Tibial artery (tissue), 4 donors: Measurements from ENCODE around the gene APOC1.

Experiments used
- DNase-seq, 2 donors: peaks; one replicate each; pipeline ENCODE4 v3.0.0-alpha.2; 2019
- H3K27ac ChIP-seq, 2 donors: fragments of 200-600 bp; sonication (generic) in 1 of 2; 1 replicate in 1 of 2; 2 replicates in 1 of 2; pipeline ENCODE4 v1.5.1; 2018 to 2019; ENCODE audit warnings: mild to moderate bottlenecking in 1 of 2
- H3K27me3 ChIP-seq, 2 donors: fragments of 200-600 bp; sonication (generic) in 1 of 2; one replicate each; pipeline versions ENCODE4 v1.5.1 to v1.6.0; 2016 to 2019
- H3K36me3 ChIP-seq, 3 donors: fragments of 200-600 bp; sonication (generic) in 2 of 3; one replicate each; pipeline ENCODE4 v1.5.1; 2016 to 2019; ENCODE audit warnings: mild to moderate bottlenecking in 2 of 3
- H3K4me1 ChIP-seq, 4 donors: fragments of 200-600 bp; sonication (generic) in 2 of 4; 1 replicate in 3 of 4; 2 replicates in 1 of 4; pipeline ENCODE4 v1.5.1; 2016 to 2019
- H3K4me3 ChIP-seq, 2 donors: fragments of 200-600 bp; sonication (generic) in 1 of 2; 1 replicate in 1 of 2; 2 replicates in 1 of 2; pipeline ENCODE4 v1.5.1; 2018 to 2019; ENCODE audit warnings: mild to moderate bottlenecking in 2 of 2
- H3K9me3 ChIP-seq, 3 donors: fragments of 200-600 bp; sonication (generic) in 1 of 3; one replicate each; pipeline ENCODE4 v1.5.1; 2016 to 2019
- intact Hi-C: fragments of 100-400 bp; cut with DNase I; formaldehyde crosslinking; loops from one replicate; pipeline ENCODE4 v1.15.0; 2023; ENCODE audit warnings: low total_unique reads
- TF ChIP-seq, protein P1 (sequence below), 2 experiments: fragments of 200-600 bp in 1 of 2; fragments of 450-650 bp in 1 of 2; IDR thresholded peaks; one replicate each; pipeline ENCODE4 v1.5.1; 2017 to 2019; ENCODE audit warnings: antibody characterized with exemption in 2 of 2, mild to moderate bottlenecking in 1 of 2, moderate library complexity in 1 of 2

Gene APOC1

DNA sequence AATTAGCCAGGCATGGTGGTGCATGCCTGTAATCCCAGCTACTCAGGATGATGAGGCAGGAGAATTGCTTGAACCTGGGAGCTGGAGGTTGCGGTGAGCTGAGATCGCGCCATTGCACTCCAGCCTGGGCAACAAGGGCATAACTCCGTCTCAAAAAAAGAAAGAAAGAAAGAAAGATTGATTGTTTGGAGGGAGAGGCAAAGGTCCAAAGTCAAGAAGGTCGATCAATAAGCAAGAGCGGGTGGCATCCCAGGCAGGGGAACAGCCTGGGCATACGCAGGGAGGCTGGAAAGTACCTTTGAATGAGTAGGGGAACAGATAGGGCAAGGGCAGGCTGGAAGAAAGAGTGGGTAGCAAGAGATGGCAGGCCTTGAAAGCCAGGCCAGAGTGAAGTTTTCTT is 15.7 kb downstream of the APOC1 start:
- H3K4me3 ChIP-seq = no peak overlapping the region
- TF ChIP-seq, protein P1, sequence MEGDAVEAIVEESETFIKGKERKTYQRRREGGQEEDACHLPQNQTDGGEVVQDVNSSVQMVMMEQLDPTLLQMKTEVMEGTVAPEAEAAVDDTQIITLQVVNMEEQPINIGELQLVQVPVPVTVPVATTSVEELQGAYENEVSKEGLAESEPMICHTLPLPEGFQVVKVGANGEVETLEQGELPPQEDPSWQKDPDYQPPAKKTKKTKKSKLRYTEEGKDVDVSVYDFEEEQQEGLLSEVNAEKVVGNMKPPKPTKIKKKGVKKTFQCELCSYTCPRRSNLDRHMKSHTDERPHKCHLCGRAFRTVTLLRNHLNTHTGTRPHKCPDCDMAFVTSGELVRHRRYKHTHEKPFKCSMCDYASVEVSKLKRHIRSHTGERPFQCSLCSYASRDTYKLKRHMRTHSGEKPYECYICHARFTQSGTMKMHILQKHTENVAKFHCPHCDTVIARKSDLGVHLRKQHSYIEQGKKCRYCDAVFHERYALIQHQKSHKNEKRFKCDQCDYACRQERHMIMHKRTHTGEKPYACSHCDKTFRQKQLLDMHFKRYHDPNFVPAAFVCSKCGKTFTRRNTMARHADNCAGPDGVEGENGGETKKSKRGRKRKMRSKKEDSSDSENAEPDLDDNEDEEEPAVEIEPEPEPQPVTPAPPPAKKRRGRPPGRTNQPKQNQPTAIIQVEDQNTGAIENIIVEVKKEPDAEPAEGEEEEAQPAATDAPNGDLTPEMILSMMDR (IDR thresholded peaks at IDR 0.05) = no peak
- H3K4me1 ChIP-seq = peaks cover 0 to 10% (median 4%) of the 10 kb centered on the region in 4 donors
- H3K27ac ChIP-seq = no peak overlapping the region
- H3K9me3 ChIP-seq = no peaks in the 10 kb centered on the region
- peaks cover 0 to 20% of the 10 kb centered on the region in 2 donors for H3K27me3 ChIP-seq
- no peaks in the 10 kb centered on the region for H3K36me3 ChIP-seq
- DNase-seq = no peak
- intact Hi-C loops = no loop called here

DNA sequence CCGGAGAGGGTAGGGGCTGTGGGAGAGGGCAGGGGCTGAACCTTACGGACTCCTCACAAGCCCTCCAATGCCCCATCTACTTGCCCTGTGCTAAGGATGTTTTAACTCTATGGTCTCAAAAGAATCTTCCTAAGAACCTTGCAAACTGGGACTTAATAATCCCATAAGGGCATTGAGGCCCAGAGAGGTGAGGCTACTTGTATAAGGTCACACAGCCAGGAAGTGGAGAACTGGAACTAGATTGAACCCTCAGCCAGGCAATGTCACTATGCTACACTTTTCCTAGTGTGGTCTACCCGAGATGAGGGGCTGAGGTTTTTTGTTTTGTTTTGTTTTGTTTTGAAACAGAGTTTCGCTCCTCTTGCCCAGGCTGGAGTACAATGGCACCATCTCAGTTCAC is 17.1 kb downstream of the APOC1 start:
- TF ChIP-seq, protein P1 (IDR thresholded peaks at IDR 0.05) = no peak
- Histone ChIP-seq H3K27me3 (peaks cover 0 to 7% of the 10 kb centered on the region in 2 donors), H3K9me3 (no peaks in the 10 kb centered on the region), H3K4me1 (peaks cover 0 to 9% (median 4%) of the 10 kb centered on the region in 4 donors), H3K27ac (no peak overlapping the region), H3K4me3 (no peak overlapping the region), H3K36me3 (no peaks in the 10 kb centered on the region)
- DNase-seq = no peak
- intact Hi-C loops = no loop called here

DNA sequence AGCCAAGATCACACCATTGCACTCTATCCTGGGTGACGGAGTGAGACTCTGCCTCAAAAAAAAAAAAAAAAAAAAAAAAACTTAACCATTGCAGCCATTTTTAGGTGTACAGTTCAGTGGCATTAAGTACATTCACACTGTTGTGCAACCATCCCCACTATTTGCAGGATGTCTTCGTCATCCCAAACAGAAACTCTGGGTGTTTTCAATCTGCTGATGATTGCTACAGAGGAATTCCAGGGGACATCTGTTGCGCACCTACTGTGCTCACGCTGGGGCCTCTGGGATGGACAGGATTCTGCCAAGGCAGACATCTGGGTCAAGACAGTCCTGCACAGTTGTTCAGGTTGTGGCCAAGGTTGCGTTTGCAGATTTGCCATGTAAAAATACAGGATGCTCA is 25.3 kb downstream of the APOC1 start:
- H3K4me1 ChIP-seq = no peaks in the 10 kb centered on the region
- intact Hi-C loops = no loop called here
- TF ChIP-seq, protein P1 (IDR thresholded peaks at IDR 0.05) = no peak

DNA sequence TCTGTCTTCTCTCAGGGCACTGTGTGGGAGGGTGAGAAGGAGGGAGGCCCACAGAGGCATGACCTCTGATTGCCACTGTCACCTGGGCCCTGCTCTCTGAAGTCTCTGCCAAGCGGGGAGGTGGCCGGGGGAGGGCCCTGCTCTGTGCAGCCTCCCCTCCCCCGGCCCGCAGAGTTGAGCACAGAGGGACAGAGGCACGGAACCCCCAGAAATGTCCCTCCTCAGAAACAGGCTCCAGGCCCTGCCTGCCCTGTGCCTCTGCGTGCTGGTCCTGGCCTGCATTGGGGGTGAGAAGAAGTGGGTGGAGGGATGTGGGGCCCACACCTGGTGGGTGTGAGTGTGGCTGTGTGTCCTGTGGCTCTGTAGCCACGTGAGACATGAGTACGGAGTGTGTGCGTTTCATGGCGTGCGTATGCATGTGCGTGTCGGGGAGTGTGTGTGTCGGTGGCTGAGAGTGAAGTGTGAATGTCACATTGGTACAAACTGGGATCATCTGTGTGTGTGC is 27.7 kb downstream of the APOC1 start, which contains the start of gene APOC4:
APOC4 (plus strand) TSS at position 171 of the 505 bp plus-strand sequence; CDS start at position 212, 41 bp downstream.
- no peak for DNase-seq
- Histone ChIP-seq H3K4me3 (no peak within 1 kb of the TSS), H3K27me3 (no peaks in the 10 kb centered on the region), H3K4me1 (no peaks in the 10 kb centered on the region), H3K27ac (no peak within 1 kb of the TSS), H3K36me3 (no peaks in the 10 kb centered on the region), H3K9me3 (no peaks in the 10 kb centered on the region)
- intact Hi-C loops = no loop called here
- TF ChIP-seq, protein P1 (IDR thresholded peaks at IDR 0.05) = no peak

More for the DNA sequence above, 25.3 kb downstream of the APOC1 start:
- H3K27me3 ChIP-seq = no peaks in the 10 kb centered on the region
- no peaks in the 10 kb centered on the region for H3K36me3 ChIP-seq
- no peaks in the 10 kb centered on the region for H3K9me3 ChIP-seq
- no peak overlapping the region for H3K4me3 ChIP-seq
- no peak for DNase-seq
- no peak overlapping the region for H3K27ac ChIP-seq

DNA sequence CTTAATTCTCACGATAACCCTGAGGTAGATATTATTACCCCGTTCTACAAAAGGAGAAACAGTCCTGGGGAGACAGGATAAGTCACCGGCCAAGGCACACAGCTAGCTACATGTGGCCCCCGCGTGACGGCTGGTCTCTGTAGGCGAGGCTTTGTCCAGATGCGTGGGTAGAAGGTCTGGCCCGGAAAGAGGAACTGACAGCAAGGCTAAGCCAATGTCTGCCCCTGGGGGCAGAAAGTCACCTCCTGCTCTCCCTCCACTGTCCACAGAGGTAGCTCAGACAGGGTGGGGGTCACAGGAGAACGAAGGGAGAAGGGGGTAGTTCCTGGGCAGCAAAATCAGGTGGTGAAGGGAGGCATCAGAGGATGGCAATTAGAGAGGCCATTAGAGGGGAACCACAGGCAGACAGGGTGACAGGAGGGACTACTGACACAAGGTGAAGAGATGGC is 29.4 kb downstream of the APOC1 start:
- intact Hi-C loops = no loop called here
- Histone ChIP-seq H3K4me3 (no peak overlapping the region), H3K27ac (no peak overlapping the region), H3K36me3 (no peaks in the 10 kb centered on the region), H3K9me3 (no peaks in the 10 kb centered on the region), H3K4me1 (no peaks in the 10 kb centered on the region), H3K27me3 (no peaks in the 10 kb centered on the region)
- DNase-seq = peak; percentile 65 to 76
- TF ChIP-seq, protein P1 (IDR thresholded peaks at IDR 0.05) = no peak
